Cardiac muscle cell (in vitro differentiated cells and primary cell): ENCODE results near the gene AFAP1L1. TPM values are rescaled to one million over a fixed set of nuclear protein-coding genes. Genes with fewer than 3 reads are reported as not detected.

Experiments used
- DNase-seq, 2 donors: peaks; one replicate each; pipeline versions ENCODE4 v3.0.0 to v3.0.0-alpha.2; 2010 to 2017; ENCODE audit warnings: low read depth in 1 of 2, low spot score in 1 of 2
- H3K27ac ChIP-seq: fragments of 200-600 bp; sonication (generic); 2 replicates; pipeline ENCODE4 v1.5.1; 2016
- H3K27me3 ChIP-seq: fragments of 200-600 bp; sonication (generic); 2 replicates; pipeline ENCODE4 v1.6.0; 2016; ENCODE audit warnings: control low read depth
- H3K36me3 ChIP-seq: fragments of 200-600 bp; sonication (generic); 2 replicates; pipeline ENCODE4 v1.5.1; 2016; ENCODE audit warnings: control low read depth
- H3K4me1 ChIP-seq: fragments of 200-600 bp; sonication (generic); 2 replicates; pipeline ENCODE4 v1.8.1; 2017; ENCODE audit warnings: low read depth, mild to moderate bottlenecking, mixed run types
- H3K4me3 ChIP-seq: fragments of 200-600 bp; sonication (generic); 2 replicates; pipeline ENCODE4 v1.5.1; 2016; ENCODE audit warnings: mild to moderate bottlenecking
- H3K9me3 ChIP-seq: fragments of 200-600 bp; sonication (generic); 2 replicates; pipeline ENCODE4 v1.5.1; 2017; ENCODE audit warnings: low read depth, mild to moderate bottlenecking, control low read depth
- CTCF ChIP-seq: IDR thresholded peaks from 2 replicates; pipeline ENCODE4 v1.5.1; 2012; ENCODE audit warnings: low read depth, mild to moderate bottlenecking, low read length
- polyA plus RNA-seq: library from polyadenylated mRNA; unstranded; fragments of >200 nt; fragmentation: Nextera tagmentation; extraction: Ambion mirVana; gene quantifications from 2 replicates; pipeline ENCODE4 v1.2.1, GENCODE V29; 2016
- total RNA-seq: library from RNA; depleted of rRNA; stranded (reverse); fragments of >200 nt; gene quantifications from 2 replicates; pipeline ENCODE4 v1.2.3, GENCODE V29; 2016

Gene AFAP1L1
- total and polyA plus RNA-seq, 2 experiments from 2014 or later, result 24.0 to 39.3 TPM

GRCh38 chr5:149349382-149349781, 77.7 kb downstream of the AFAP1L1 start:
- peaks cover 5% of the 10 kb centered on the region for H3K4me1 ChIP-seq
- no peaks in the 10 kb centered on the region for H3K9me3 ChIP-seq
- H3K27me3 ChIP-seq, result peaks cover 3% of the 10 kb centered on the region
- H3K27ac ChIP-seq, result no peak overlapping the region
- no peak for DNase-seq
- no peak overlapping the region for H3K4me3 ChIP-seq
- peaks cover 33% of the 10 kb centered on the region for H3K36me3 ChIP-seq
- TF ChIP-seq CTCF, result no peak

- no peaks in the 10 kb centered on the region for H3K4me1 ChIP-seq
- no peak for TF ChIP-seq CTCF
- no peak overlapping the region for H3K27ac ChIP-seq
- no peaks in the 10 kb centered on the region for H3K9me3 ChIP-seq
- H3K36me3 ChIP-seq, result peaks cover 33% of the 10 kb centered on the region
- no peak overlapping the region for H3K4me3 ChIP-seq
- no peaks in the 10 kb centered on the region for H3K27me3 ChIP-seq
- no peak for DNase-seq
Observed at GRCh38 chr5:149352169-149352568, 80.5 kb downstream of the AFAP1L1 start.

- Histone ChIP-seq H3K27ac (no peak overlapping the region), H3K4me3 (no peak overlapping the region), H3K9me3 (no peaks in the 10 kb centered on the region), H3K27me3 (peaks cover 5% of the 10 kb centered on the region), H3K36me3 (peaks cover 27% of the 10 kb centered on the region), H3K4me1 (no peaks in the 10 kb centered on the region)
- no peak for DNase-seq
- no peak for TF ChIP-seq CTCF
Observed at GRCh38 chr5:149353911-149354310, 82.3 kb downstream of the AFAP1L1 start.

DNA sequence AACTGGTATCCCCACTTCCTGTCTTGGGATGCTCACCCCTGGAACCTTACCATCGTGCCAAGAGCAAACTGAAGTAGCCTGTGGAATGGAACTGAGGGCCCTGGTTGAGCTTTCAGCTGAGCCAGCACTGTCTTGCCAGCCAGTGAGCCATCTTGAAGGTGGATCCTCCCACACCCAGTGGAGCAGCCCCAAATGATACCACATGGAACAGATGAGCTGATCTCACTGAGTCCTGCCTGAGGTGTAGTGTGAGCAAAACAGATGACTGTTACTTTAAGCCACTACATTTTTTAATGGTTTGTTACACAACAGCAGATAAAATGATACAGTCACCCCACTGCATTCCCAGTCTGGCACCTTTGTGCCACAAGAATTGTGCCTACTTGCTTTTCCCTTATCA, 84.0 kb downstream of the AFAP1L1 start:
- no peak for DNase-seq
- Histone ChIP-seq H3K4me1 (no peaks in the 10 kb centered on the region), H3K4me3 (no peak overlapping the region), H3K27me3 (peaks cover 16% of the 10 kb centered on the region), H3K27ac (no peak overlapping the region), H3K9me3 (no peaks in the 10 kb centered on the region), H3K36me3 (peaks cover 14% of the 10 kb centered on the region)
- TF ChIP-seq CTCF, result no peak

GRCh38 chr5:149356391-149356790, 84.7 kb downstream of the AFAP1L1 start:
- no peak for TF ChIP-seq CTCF
- Histone ChIP-seq H3K27ac (no peak overlapping the region), H3K4me1 (no peaks in the 10 kb centered on the region), H3K27me3 (peaks cover 16% of the 10 kb centered on the region), H3K9me3 (no peaks in the 10 kb centered on the region), H3K36me3 (peaks cover 7% of the 10 kb centered on the region), H3K4me3 (no peak overlapping the region)
- DNase-seq, result no peak
